Liver (tissue), 9 donors: ENCODE results near the gene CCS. TPM values are rescaled to one million over a fixed set of nuclear protein-coding genes. Genes with fewer than 3 reads are reported as not detected.
A peak's percentile ranks its signal among the peaks of the same experiment; 100 is the strongest.

ENCODE experiments used
- DNase-seq: peaks from one replicate; pipeline ENCODE4 v3.0.0-alpha.2; 2017; ENCODE audit warnings: low spot score
- H3K27ac ChIP-seq, 2 donors: one replicate each; pipeline ENCODE4 v1.7.0; 2013; ENCODE audit warnings: inconsistent platforms in 2 of 2, low read length in 2 of 2, control low read depth in 1 of 2, low read depth in 1 of 2, mild to moderate bottlenecking in 1 of 2
- H3K27me3 ChIP-seq, 4 donors: one replicate each; pipeline versions ENCODE4 v1.6.1 to v1.7.0; 2013; ENCODE audit warnings: low read length in 3 of 4, inconsistent platforms in 1 of 4, mild to moderate bottlenecking in 1 of 4, moderate library complexity in 1 of 4; ENCODE audit not compliant: control insufficient read depth in 4 of 4, insufficient read depth in 4 of 4
- H3K36me3 ChIP-seq, 4 donors: one replicate each; pipeline versions ENCODE4 v1.6.1 to v1.7.0; 2013; ENCODE audit warnings: low read length in 3 of 4, mild to moderate bottlenecking in 3 of 4, low read depth in 1 of 4, moderate library complexity in 1 of 4; ENCODE audit not compliant: control insufficient read depth in 4 of 4, insufficient read depth in 3 of 4
- H3K4me1 ChIP-seq, 4 donors: one replicate each; pipeline versions ENCODE4 v1.6.1 to v1.7.0; 2013; ENCODE audit warnings: low read length in 3 of 4, mild to moderate bottlenecking in 3 of 4, moderate library complexity in 1 of 4; ENCODE audit not compliant: control insufficient read depth in 4 of 4, insufficient read depth in 4 of 4
- H3K4me3 ChIP-seq, 3 donors: one replicate each; pipeline versions ENCODE4 v1.6.1 to v1.7.0; 2013; ENCODE audit warnings: low read length in 3 of 3, control low read depth in 1 of 3, low read depth in 1 of 3, mild to moderate bottlenecking in 1 of 3
- H3K9ac ChIP-seq, 2 donors: one replicate each; pipeline ENCODE4 v1.7.0; 2013; ENCODE audit warnings: low read length in 2 of 2, mild to moderate bottlenecking in 2 of 2, moderate library complexity in 2 of 2, control low read depth in 1 of 2, low read depth in 1 of 2
- H3K9me3 ChIP-seq, 4 donors: one replicate each; pipeline versions ENCODE4 v1.6.1 to v1.7.0; 2013; ENCODE audit warnings: low read length in 3 of 4; ENCODE audit not compliant: control insufficient read depth in 4 of 4
- ATF3 ChIP-seq: IDR thresholded peaks from 2 replicates; pipeline ENCODE4 v1.6.1; 2016; ENCODE audit warnings: antibody characterized with exemption
- CTCF ChIP-seq: fragments of 150-350 bp; IDR thresholded peaks from 2 replicates; pipeline ENCODE4 v1.5.1; 2017; ENCODE audit warnings: improper control_type of control experiment, low read depth, low read length; ENCODE audit not compliant: missing input control
- EGR1 ChIP-seq, 2 donors: IDR thresholded peaks; 2 replicates each; pipeline ENCODE4 v1.6.1; 2016 to 2018; ENCODE audit warnings: antibody characterized with exemption in 2 of 2, low read depth in 2 of 2
- FOXA1 ChIP-seq: IDR thresholded peaks from 2 replicates; pipeline ENCODE4 v1.6.1; 2016; ENCODE audit warnings: antibody characterized with exemption
- FOXA2 ChIP-seq: IDR thresholded peaks from 2 replicates; pipeline ENCODE4 v1.6.1; 2016; ENCODE audit warnings: antibody characterized with exemption
- GABPA ChIP-seq, 2 donors: IDR thresholded peaks in 1 of 2; conservative IDR thresholded peaks in 1 of 2; 2 replicates each; pipeline ENCODE4 v1.6.1; 2016; ENCODE audit warnings: antibody characterized with exemption in 2 of 2, mild to moderate bottlenecking in 1 of 2, moderate library complexity in 1 of 2
- HNF4A ChIP-seq, 2 donors: conservative IDR thresholded peaks; 2 replicates each; pipeline ENCODE4 v1.6.1; 2016; ENCODE audit warnings: antibody characterized with exemption in 2 of 2, mild to moderate bottlenecking in 2 of 2
- HNF4G ChIP-seq: IDR thresholded peaks from 2 replicates; pipeline ENCODE4 v1.6.1; 2016; ENCODE audit warnings: antibody characterized with exemption
- JUND ChIP-seq, 2 donors: IDR thresholded peaks; 2 replicates each; pipeline ENCODE4 v1.6.1; 2016; ENCODE audit warnings: antibody characterized with exemption in 2 of 2
- MAX ChIP-seq: IDR thresholded peaks from 2 replicates; pipeline ENCODE4 v1.6.1; 2016; ENCODE audit warnings: antibody characterized with exemption
- NR2F2 ChIP-seq: IDR thresholded peaks from 2 replicates; pipeline ENCODE4 v1.6.1; 2016; ENCODE audit warnings: antibody characterized with exemption
- RAD21 ChIP-seq, 2 donors: IDR thresholded peaks; 2 replicates each; pipeline ENCODE4 v1.6.1; 2016; ENCODE audit warnings: antibody characterized with exemption in 2 of 2, mild to moderate bottlenecking in 2 of 2
- REST ChIP-seq: IDR thresholded peaks from 2 replicates; pipeline ENCODE4 v1.6.1; 2016; ENCODE audit warnings: antibody characterized with exemption, mild to moderate bottlenecking
- RXRA ChIP-seq, 2 donors: IDR thresholded peaks; 2 replicates each; pipeline ENCODE4 v1.6.1; 2017 to 2018; ENCODE audit warnings: antibody characterized with exemption in 2 of 2, mild to moderate bottlenecking in 1 of 2
- SP1 ChIP-seq: IDR thresholded peaks from 2 replicates; pipeline ENCODE4 v1.6.1; 2018; ENCODE audit warnings: antibody characterized with exemption, mild to moderate bottlenecking
- TAF1 ChIP-seq: conservative IDR thresholded peaks from 2 replicates; pipeline ENCODE4 v1.6.1; 2016; ENCODE audit warnings: antibody characterized with exemption, mild to moderate bottlenecking
- YY1 ChIP-seq: IDR thresholded peaks from 2 replicates; pipeline ENCODE4 v1.6.1; 2016; ENCODE audit warnings: antibody characterized with exemption, mild to moderate bottlenecking
- ZBTB33 ChIP-seq: IDR thresholded peaks from 2 replicates; pipeline ENCODE4 v1.6.1; 2016; ENCODE audit warnings: antibody characterized with exemption
- WGBS: extraction: QIAGEN DNeasy Blood & Tissue Kit; methylation state at CpG from one replicate; pipeline ENCODE4 v1.1.7; 2013; 5-methylcytosine and 5-hydroxymethylcytosine counted together
- polyA plus RNA-seq, 2 donors: library from polyadenylated mRNA; stranded (reverse) in 1 of 2; unstranded in 1 of 2; fragments of 200-250 nt in 1 of 2; fragments of >200 nt in 1 of 2; fragmentation: Nextera tagmentation in 1 of 2; extraction: Ambion mirVana in 1 of 2; gene quantifications; one replicate each; pipeline versions ENCODE4 v1.2.1 to v1.2.3, GENCODE V29; 2013 to 2015
- total RNA-seq, 2 donors: library from RNA; depleted of rRNA; stranded (reverse); fragments of >200 nt; gene quantifications; one replicate each; pipeline ENCODE4 v1.2.3, GENCODE V29; 2014
- donor health status: healthy.
- donor health status: healthy.
- donor health status: healthy.
- donor health status: healthy.
- donor health status: healthy.

Gene CCS
- total and polyA plus RNA-seq, 4 donors, result 30.2 to 80.2 (median 46.8) TPM

- H3K4me3 ChIP-seq, result peak within 1 kb of the TSS; percentile 60 to 84 (median 70)
- peak within 1 kb of the TSS; percentile 68 to 74 for H3K9ac ChIP-seq
- H3K4me1 ChIP-seq, result peaks cover 5 to 12% (median 8%) of the 10 kb centered on the region in 4 donors
- TF ChIP-seq HNF4A (conservative IDR thresholded peaks at IDR 0.05) (peak in 1 of 2 donors; percentile 7), CTCF (no peak), RXRA (IDR thresholded peaks at IDR 0.05) (no peak), TAF1 (no peak), FOXA1 (no peak), FOXA2 (no peak), NR2F2 (no peak), RAD21 (IDR thresholded peaks at IDR 0.05) (peak in 1 of 2 donors; percentile 26), ZBTB33 (no peak), MAX (peak; percentile 64), GABPA (IDR thresholded peaks at IDR 0.05 in 1 of 2, conservative IDR thresholded peaks at IDR 0.05 in 1 of 2) (peak in 1 of 2 donors; percentile 75), EGR1 (IDR thresholded peaks at IDR 0.05; ENCODE audit: low read depth in 2 of 2) (no peak), SP1 (peak; percentile 77), JUND (IDR thresholded peaks at IDR 0.05) (no peak), ATF3 (no peak), YY1 (peak; percentile 50), REST (peak; percentile 50), HNF4G (no peak)
- H3K9me3 ChIP-seq, result no peaks in the 10 kb centered on the region
- peak; percentile 94 for DNase-seq
- H3K36me3 ChIP-seq, result peaks cover 0 to 12% (median 4%) of the 10 kb centered on the region in 4 donors
- under 1% methylated on average over 71 of the region's 71 CpGs for WGBS
- peak within 1 kb of the TSS; percentile 24 to 50 for H3K27ac ChIP-seq
- no peaks in the 10 kb centered on the region for H3K27me3 ChIP-seq
These were observed 47.2 kb upstream of the CCS start, which contains the start of gene ZDHHC24 for GRCh38 chr11:66545701-66546367. Gene ZDHHC24 (minus strand): TSS chr11:66546048. CDS start chr11:66546003, 45 bp downstream.
